Measurements from ENCODE around the gene UMODL1.
A peak's percentile ranks its signal among the peaks of the same experiment; 100 is the strongest.

Gene UMODL1

DNA sequence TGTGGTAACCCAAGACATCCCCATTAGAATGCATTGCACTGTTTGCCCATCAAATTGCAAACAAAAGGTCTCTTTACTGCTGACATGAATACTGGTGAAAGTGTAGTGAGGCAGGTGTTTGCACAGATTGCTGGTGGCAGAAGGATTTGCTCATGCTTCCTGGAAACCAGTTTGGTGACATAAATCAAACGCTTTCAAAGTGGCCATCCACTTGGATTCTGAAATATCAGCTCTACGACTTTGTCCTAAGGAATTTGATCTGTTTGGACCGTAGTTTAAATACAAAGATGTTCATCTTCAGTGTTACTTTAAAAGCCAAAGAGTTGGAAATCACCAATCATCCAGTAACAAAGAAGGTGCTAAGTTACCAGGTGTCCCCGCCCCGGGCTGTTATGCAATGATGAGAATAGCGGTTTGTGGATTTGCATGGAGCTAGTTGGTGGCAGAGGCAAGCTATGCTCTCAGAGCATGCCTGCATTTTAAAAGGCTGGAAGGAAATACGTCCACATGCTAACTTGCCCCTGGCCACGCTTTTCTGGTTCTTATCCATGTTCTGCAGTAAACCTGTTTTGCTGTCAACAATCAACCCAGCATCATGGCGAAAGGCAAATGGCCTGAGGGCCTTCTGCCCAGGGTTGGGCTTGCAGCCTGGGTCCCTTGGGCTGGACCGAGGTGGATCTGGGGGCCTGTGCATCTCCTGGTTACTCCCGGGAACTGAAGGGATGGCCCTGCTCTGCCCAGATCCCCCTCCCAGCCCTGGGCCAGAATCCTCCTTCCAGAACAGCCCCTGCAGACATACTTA is 49.2 kb downstream of the UMODL1 start:
- Histone ChIP-seq H3K4me1 (ENCODE audit: control insufficient read depth, insufficient read depth, low read length) (peaks cover 16% of the 10 kb centered on the region), H3K9ac (ENCODE audit: low read depth, low read length) (peak overlapping the region; percentile 27; the same call in 1 of the 2 replicates), H3K27ac (ENCODE audit: low read depth, low read length) (no peak overlapping the region), H3K9me3 (ENCODE audit: control insufficient read depth, insufficient read depth, low read length) (no peaks in the 10 kb centered on the region), H3K36me3 (ENCODE audit: control insufficient read depth, insufficient read depth, low read length) (no peaks in the 10 kb centered on the region), H3K27me3 (ENCODE audit: control insufficient read depth, insufficient read depth, low read length) (no peaks in the 10 kb centered on the region), H3K4me3 (ENCODE audit: low read depth, low read length) (no peak overlapping the region)

DNA sequence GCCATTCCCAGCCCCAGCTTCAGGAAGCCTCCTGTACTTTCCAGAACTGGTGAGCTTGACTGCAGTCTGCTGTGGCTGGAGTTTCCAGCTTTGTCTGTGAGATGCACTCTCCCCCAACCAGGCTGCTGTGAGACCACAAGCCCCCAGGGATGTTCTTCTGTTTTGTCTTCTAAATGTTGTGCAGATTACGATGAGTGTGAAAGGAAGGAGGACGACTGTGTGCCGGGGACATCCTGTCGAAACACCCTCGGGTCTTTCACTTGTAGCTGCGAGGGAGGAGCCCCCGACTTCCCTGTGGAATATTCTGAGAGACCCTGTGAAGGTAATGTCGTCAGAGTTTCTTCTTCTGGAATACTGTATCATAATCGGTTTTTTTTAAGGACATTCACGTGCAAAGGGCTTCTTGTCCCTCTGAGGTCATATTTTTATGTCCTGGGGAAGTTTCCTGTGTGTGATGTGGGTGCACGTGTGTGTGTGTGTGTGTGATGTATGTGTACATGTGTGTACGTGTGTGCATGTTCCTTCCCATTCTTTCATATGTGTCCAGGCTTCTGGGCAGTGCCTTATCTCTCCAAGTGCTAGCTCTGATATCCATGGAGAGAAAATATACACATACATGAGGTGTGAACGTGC is 49.9 kb downstream of the UMODL1 start:
- Histone ChIP-seq H3K9me3 (ENCODE audit: control insufficient read depth, insufficient read depth, low read length) (no peaks in the 10 kb centered on the region), H3K9ac (ENCODE audit: low read depth, low read length) (peak overlapping the region; percentile 27; the same call in 1 of the 2 replicates), H3K4me1 (ENCODE audit: control insufficient read depth, insufficient read depth, low read length) (peaks cover 16% of the 10 kb centered on the region), H3K27ac (ENCODE audit: low read depth, low read length) (no peak overlapping the region), H3K27me3 (ENCODE audit: control insufficient read depth, insufficient read depth, low read length) (no peaks in the 10 kb centered on the region), H3K4me3 (ENCODE audit: low read depth, low read length) (no peak overlapping the region), H3K36me3 (ENCODE audit: control insufficient read depth, insufficient read depth, low read length) (no peaks in the 10 kb centered on the region)

DNA sequence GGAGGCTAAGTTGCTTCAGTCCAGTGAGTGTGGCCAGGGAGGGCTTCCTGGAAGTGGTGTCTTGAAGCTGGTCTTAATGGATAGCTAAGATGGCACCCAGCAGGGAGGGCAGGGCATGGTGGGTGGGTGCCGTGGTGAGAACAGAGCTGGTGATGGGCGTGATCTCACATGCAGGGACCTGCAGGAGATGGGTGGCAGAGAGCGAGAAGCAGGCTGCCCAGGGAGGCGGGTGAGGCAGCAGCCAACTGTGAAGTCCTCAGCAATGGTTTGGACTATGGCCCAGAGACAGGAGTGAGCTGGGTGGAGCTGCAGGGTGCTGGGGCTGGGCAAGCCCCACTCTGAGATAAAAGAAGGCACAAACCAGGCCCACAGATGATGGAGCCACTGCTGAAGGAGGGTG is 50.7 kb downstream of the UMODL1 start:
- no peaks in the 10 kb centered on the region for H3K36me3 ChIP-seq (ENCODE audit: control insufficient read depth, insufficient read depth, low read length)
- no peaks in the 10 kb centered on the region for H3K27me3 ChIP-seq (ENCODE audit: control insufficient read depth, insufficient read depth, low read length)
- no peaks in the 10 kb centered on the region for H3K9me3 ChIP-seq (ENCODE audit: control insufficient read depth, insufficient read depth, low read length)
- H3K27ac ChIP-seq (ENCODE audit: low read depth, low read length) = no peak overlapping the region
- peaks cover 16% of the 10 kb centered on the region for H3K4me1 ChIP-seq (ENCODE audit: control insufficient read depth, insufficient read depth, low read length)
- H3K9ac ChIP-seq (ENCODE audit: low read depth, low read length) = no peak overlapping the region
- H3K4me3 ChIP-seq (ENCODE audit: low read depth, low read length) = no peak overlapping the region

DNA sequence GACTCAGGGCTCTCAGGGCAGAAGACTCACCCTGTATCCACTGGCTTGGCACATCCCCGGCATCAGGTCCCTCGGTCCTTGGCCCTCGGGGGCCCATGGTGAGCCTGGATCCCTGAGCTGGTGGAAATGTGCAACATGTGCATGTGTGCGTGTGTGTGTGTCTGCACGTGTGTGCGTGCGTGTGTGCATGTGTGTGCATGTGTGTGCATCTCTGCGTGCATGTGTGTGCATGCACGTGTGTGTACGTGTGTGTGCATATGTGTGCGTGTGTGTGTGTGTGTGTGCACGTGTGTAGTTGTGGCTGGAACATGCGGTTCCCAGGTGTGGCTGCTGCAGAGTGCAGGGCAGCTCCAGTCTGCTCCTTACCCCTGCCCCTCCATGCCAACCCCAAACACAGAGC is 51.3 kb downstream of the UMODL1 start:
- Histone ChIP-seq H3K9ac (ENCODE audit: low read depth, low read length) (no peak overlapping the region), H3K4me1 (ENCODE audit: control insufficient read depth, insufficient read depth, low read length) (peaks cover 16% of the 10 kb centered on the region), H3K27ac (ENCODE audit: low read depth, low read length) (no peak overlapping the region), H3K36me3 (ENCODE audit: control insufficient read depth, insufficient read depth, low read length) (no peaks in the 10 kb centered on the region), H3K4me3 (ENCODE audit: low read depth, low read length) (no peak overlapping the region), H3K27me3 (ENCODE audit: control insufficient read depth, insufficient read depth, low read length) (no peaks in the 10 kb centered on the region), H3K9me3 (ENCODE audit: control insufficient read depth, insufficient read depth, low read length) (no peaks in the 10 kb centered on the region)

DNA sequence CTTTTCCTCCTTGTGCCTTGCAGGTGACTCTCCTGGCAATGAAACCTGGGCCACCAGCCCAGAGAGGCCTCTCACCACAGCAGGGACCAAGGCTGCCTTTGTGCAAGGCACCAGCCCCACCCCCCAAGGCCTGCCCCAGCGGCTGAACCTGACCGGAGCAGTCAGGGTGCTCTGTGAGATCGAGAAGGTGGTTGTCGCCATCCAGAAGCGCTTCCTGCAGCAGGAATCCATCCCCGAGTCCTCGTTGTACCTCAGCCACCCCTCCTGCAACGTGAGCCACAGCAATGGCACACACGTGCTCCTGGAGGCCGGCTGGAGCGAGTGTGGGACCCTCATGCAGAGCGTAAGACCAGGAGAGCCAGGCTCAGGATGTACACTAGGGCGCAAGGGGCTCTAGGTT is 51.7 kb downstream of the UMODL1 start:
- no peaks in the 10 kb centered on the region for H3K27me3 ChIP-seq (ENCODE audit: control insufficient read depth, insufficient read depth, low read length)
- no peak overlapping the region for H3K4me3 ChIP-seq (ENCODE audit: low read depth, low read length)
- H3K27ac ChIP-seq (ENCODE audit: low read depth, low read length) = no peak overlapping the region
- no peak overlapping the region for H3K9ac ChIP-seq (ENCODE audit: low read depth, low read length)
- no peaks in the 10 kb centered on the region for H3K9me3 ChIP-seq (ENCODE audit: control insufficient read depth, insufficient read depth, low read length)
- no peaks in the 10 kb centered on the region for H3K36me3 ChIP-seq (ENCODE audit: control insufficient read depth, insufficient read depth, low read length)
- peaks cover 16% of the 10 kb centered on the region for H3K4me1 ChIP-seq (ENCODE audit: control insufficient read depth, insufficient read depth, low read length)

DNA sequence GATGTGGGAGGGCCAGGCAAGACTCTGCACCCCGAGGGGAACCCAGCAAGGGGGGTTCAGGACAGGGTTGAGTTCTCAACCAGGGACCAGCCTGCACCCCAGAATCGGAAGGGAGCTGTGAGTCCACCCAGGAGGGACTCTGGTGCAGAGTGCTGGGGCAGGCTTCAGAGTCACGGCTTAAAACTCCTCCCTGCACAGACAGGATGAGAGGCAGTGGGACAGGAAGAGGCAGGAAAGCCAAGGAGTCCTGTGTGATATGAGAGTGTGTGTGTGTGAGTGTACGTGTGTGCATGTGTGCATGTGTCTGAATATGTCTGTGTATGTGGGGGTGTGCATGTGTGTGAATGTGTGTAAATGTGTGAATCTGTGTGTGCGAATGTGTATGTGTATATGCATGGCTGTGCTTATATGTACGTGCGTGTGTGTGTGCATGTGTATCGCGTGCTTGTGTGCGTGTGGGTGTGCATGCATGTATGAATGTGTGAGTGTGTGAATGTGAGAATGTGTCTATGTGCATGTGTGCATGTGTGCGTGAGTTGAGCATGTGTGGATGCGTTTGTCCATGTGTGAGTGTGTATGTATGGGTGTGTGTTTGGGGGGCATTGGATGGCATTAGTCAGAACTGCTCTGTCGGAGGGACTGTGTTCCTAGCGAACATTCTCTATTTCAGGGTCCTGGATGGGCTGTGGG is 52.2 kb downstream of the UMODL1 start:
- H3K4me1 ChIP-seq (ENCODE audit: control insufficient read depth, insufficient read depth, low read length) = peaks cover 16% of the 10 kb centered on the region
- no peaks in the 10 kb centered on the region for H3K27me3 ChIP-seq (ENCODE audit: control insufficient read depth, insufficient read depth, low read length)
- H3K27ac ChIP-seq (ENCODE audit: low read depth, low read length) = no peak overlapping the region
- no peak overlapping the region for H3K9ac ChIP-seq (ENCODE audit: low read depth, low read length)
- H3K36me3 ChIP-seq (ENCODE audit: control insufficient read depth, insufficient read depth, low read length) = no peaks in the 10 kb centered on the region
- no peaks in the 10 kb centered on the region for H3K9me3 ChIP-seq (ENCODE audit: control insufficient read depth, insufficient read depth, low read length)
- H3K4me3 ChIP-seq (ENCODE audit: low read depth, low read length) = no peak overlapping the region

DNA sequence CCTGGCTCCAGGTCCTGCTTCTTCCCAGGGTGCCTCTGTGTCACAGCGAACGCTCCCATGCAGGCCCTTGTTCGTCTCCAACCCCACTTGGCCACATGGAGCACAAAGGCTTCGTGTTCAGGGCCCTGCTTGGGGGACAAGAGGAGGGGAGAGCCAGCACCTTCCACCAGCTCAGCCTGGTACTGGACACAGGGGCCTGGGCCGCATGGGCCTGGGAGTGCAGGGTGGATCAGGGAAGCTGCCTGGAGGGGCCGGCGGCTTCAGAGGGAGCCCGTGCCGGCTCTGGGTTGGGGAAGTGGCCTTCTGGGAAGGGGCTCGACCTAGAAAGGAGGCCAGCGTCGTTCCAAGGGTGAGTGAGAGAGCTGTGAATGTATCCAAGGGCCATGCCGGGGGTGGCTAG is 53.0 kb downstream of the UMODL1 start:
- Histone ChIP-seq H3K9ac (ENCODE audit: low read depth, low read length) (no peak overlapping the region), H3K27me3 (ENCODE audit: control insufficient read depth, insufficient read depth, low read length) (no peaks in the 10 kb centered on the region), H3K9me3 (ENCODE audit: control insufficient read depth, insufficient read depth, low read length) (no peaks in the 10 kb centered on the region), H3K36me3 (ENCODE audit: control insufficient read depth, insufficient read depth, low read length) (no peaks in the 10 kb centered on the region), H3K4me1 (ENCODE audit: control insufficient read depth, insufficient read depth, low read length) (peaks cover 14% of the 10 kb centered on the region), H3K4me3 (ENCODE audit: low read depth, low read length) (no peak overlapping the region), H3K27ac (ENCODE audit: low read depth, low read length) (no peak overlapping the region)

DNA sequence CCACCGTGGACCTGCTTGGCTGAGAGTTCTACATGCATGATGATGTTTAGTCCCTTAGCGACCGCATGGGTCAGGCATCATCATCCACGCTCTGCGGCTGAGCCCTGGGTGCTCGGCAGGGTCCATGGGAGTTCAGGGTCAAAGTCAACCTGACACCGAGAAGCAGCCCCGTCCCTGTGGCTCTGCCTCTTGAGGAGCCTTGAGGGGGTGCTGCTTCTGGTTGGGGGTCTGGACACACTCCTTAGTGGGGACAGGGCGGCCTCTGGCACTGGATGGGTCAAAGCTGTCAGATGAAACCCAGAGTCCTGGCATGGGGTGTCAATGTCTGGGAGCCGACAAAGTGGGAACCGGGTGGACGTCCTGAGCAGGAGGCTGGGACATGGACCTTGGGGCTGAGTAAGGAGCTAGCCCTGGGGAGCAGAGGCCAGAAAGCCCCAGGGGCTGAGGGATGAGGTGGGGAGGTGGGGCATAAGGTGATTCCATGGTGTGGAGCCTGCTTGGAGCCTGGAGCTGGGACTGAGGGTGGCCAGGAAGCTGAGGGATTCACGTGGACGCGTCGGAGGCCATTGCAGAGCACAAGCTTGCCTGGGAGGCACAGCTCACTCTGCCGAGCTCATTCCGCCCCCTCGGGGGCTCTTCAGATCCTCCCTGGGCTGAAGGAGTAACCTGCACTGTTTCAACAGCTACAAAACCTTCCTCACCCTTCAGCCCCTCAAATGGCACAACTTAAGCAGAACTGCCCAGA is 53.9 kb downstream of the UMODL1 start:
- H3K9ac ChIP-seq (ENCODE audit: low read depth, low read length) = no peak overlapping the region
- no peaks in the 10 kb centered on the region for H3K36me3 ChIP-seq (ENCODE audit: control insufficient read depth, insufficient read depth, low read length)
- H3K27ac ChIP-seq (ENCODE audit: low read depth, low read length) = no peak overlapping the region
- no peaks in the 10 kb centered on the region for H3K9me3 ChIP-seq (ENCODE audit: control insufficient read depth, insufficient read depth, low read length)
- H3K4me1 ChIP-seq (ENCODE audit: control insufficient read depth, insufficient read depth, low read length) = peaks cover 10% of the 10 kb centered on the region
- no peak overlapping the region for H3K4me3 ChIP-seq (ENCODE audit: low read depth, low read length)
- no peaks in the 10 kb centered on the region for H3K27me3 ChIP-seq (ENCODE audit: control insufficient read depth, insufficient read depth, low read length)

DNA sequence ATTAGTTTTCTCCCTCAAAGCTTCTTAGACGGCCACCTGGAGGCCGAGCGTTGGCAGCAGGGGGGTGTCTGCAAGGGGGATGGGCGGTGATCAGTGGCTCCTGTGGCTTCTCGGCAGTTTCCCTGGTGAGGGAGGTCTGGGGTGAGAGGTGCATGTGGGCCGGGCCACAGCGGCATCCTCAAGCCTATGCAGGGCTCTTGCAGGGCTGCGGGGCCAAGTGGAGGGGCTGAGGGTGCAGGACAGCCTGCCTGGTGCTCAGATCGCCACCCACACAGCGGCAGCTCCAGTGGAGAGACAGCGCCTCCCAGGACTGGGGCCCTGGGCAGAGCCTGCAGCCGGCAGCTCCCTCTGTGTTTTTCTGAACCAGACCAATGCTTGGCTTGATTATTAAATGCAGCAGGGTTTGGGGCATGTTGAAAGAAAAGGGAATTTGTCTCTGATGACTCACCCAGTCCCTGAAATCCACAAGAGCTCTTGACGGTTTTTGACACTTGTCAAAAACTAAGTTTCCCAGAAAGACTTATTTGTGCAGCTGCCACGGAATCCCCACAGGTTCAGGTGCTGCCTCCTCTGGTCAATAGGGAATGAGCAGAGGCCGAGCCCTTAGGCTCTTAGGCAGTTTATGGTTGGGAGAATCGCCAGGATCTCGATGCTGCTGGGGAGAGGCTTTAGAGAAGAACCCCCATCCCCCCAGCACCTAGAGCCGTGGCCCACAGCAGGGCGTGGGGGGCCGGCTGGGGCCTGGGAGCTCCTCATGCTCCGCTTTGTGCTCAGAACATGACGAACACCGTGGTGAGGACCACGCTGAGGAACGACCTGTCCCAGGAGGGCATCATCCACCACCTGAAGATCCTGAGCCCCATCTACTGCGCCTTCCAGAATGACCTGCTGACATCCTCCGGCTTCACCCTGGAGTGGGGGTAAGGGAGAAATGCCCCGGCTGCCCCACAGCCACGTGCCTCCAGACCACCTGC is 54.7 kb downstream of the UMODL1 start:
- Histone ChIP-seq H3K9ac (ENCODE audit: low read depth, low read length) (no peak overlapping the region), H3K36me3 (ENCODE audit: control insufficient read depth, insufficient read depth, low read length) (no peaks in the 10 kb centered on the region), H3K9me3 (ENCODE audit: control insufficient read depth, insufficient read depth, low read length) (no peaks in the 10 kb centered on the region), H3K27ac (ENCODE audit: low read depth, low read length) (no peak overlapping the region), H3K4me1 (ENCODE audit: control insufficient read depth, insufficient read depth, low read length) (0 out of 2 replicates have a peak, but pooled peaks cover 2% of the 10 kb centered on the region), H3K4me3 (ENCODE audit: low read depth, low read length) (no peak overlapping the region), H3K27me3 (ENCODE audit: control insufficient read depth, insufficient read depth, low read length) (no peaks in the 10 kb centered on the region)

All from HUES48 (cell line).